GM18502 (cell line): ENCODE measurements around the gene FAM171A2.
"Not testable (repeated sequence)": the region's sequence is repeated elsewhere in the genome, so short reads cannot be mapped to it uniquely, and the experiment has no call there.

Source experiments
- ATAC-seq: cut with Tn5 transposase; IDR thresholded peaks from one replicate; pipeline ENCODE4 v1.9.1; 2021; ENCODE audit warnings: mild to moderate bottlenecking; ENCODE audit not compliant: unreplicated experiment, poor library complexity

Gene FAM171A2

GRCh38 chr17:44363613-44364159 lies at the start of gene FAM171A2:
Gene FAM171A2, minus strand, starts transcription at chr17:44363853. Its CDS starts 139 bp downstream, at chr17:44363714.
- ATAC-seq: no peak

GRCh38 chr17:44409309-44410028 lies 45.8 kb upstream of the FAM171A2 start:
- no peak for ATAC-seq

GRCh38 chr17:44408786-44409185 lies 45.1 kb upstream of the FAM171A2 start:
- no peak for ATAC-seq

- no peak for ATAC-seq
Measured at GRCh38 chr17:44402564-44403172, 39.0 kb upstream of the FAM171A2 start.

- no peak for ATAC-seq
Measured at GRCh38 chr17:44400226-44400847, 36.7 kb upstream of the FAM171A2 start.

GRCh38 chr17:44398692-44399691 lies 35.3 kb upstream of the FAM171A2 start:
- ATAC-seq: no peak

- ATAC-seq: no peak
Measured at GRCh38 chr17:44397479-44398440, 34.1 kb upstream of the FAM171A2 start.

- no peak for ATAC-seq
Measured at GRCh38 chr17:44396946-44397345, 33.3 kb upstream of the FAM171A2 start.

- ATAC-seq: no peak
Measured at GRCh38 chr17:44394833-44395232, 31.2 kb upstream of the FAM171A2 start.

GRCh38 chr17:44394112-44394511 lies 30.5 kb upstream of the FAM171A2 start:
- not testable (repeated sequence) for ATAC-seq

GRCh38 chr17:44390250-44390870 lies 26.7 kb upstream of the FAM171A2 start:
- no peak for ATAC-seq

GRCh38 chr17:44389723-44390202 lies 26.1 kb upstream of the FAM171A2 start:
- no peak for ATAC-seq

- ATAC-seq: no peak
Measured at GRCh38 chr17:44389281-44389680, 25.6 kb upstream of the FAM171A2 start, which contains the start of gene ITGA2B. Gene ITGA2B, minus strand, starts transcription at chr17:44389649. Its CDS starts 176 bp downstream, at chr17:44389473.

- ATAC-seq: no peak
Measured at GRCh38 chr17:44387804-44388203, 24.2 kb upstream of the FAM171A2 start.

GRCh38 chr17:44386182-44386525 lies 22.5 kb upstream of the FAM171A2 start:
- ATAC-seq: no peak

GRCh38 chr17:44385287-44386181 lies 21.9 kb upstream of the FAM171A2 start:
- ATAC-seq: no peak

- ATAC-seq: no peak
Measured at GRCh38 chr17:44384823-44385286, 21.2 kb upstream of the FAM171A2 start.
